Esophagus squamous epithelium (tissue), 5 donors: Measurements from ENCODE around the gene F8A3. TPM values are rescaled to one million over a fixed set of nuclear protein-coding genes. Genes with fewer than 3 reads are reported as not detected.
"Not testable (repeated sequence)": the region's sequence is repeated elsewhere in the genome, so short reads cannot be mapped to it uniquely, and the experiment has no call there.

Experiments
- DNase-seq: peaks from one replicate; lab custom pipeline; 2025; lab: John Stamatoyannopoulos, UW
- H3K27ac ChIP-seq, 4 donors: fragments of 200-600 bp; sonication (generic); one replicate each; pipeline ENCODE4 v1.5.1; 2016 to 2019; ENCODE audit warnings: mild to moderate bottlenecking in 1 of 4
- H3K27me3 ChIP-seq, 4 donors: fragments of 200-600 bp; sonication (generic); 1 replicate in 3 of 4; 2 replicates in 1 of 4; pipeline versions ENCODE4 v1.5.1 to v1.6.0; 2017 to 2021; ENCODE audit warnings: antibody characterized with exemption in 1 of 4
- H3K36me3 ChIP-seq, 3 donors: fragments of 200-600 bp; sonication (generic); one replicate each; pipeline ENCODE4 v1.5.1; 2016 to 2019
- H3K4me1 ChIP-seq, 3 donors: fragments of 200-600 bp; sonication (generic); one replicate each; pipeline ENCODE4 v1.5.1; 2017 to 2019
- H3K4me3 ChIP-seq, 4 donors: fragments of 200-600 bp; sonication (generic); 1 replicate in 3 of 4; 2 replicates in 1 of 4; pipeline ENCODE4 v1.5.1; 2016 to 2019; ENCODE audit warnings: mild to moderate bottlenecking in 2 of 4, moderate library complexity in 1 of 4
- H3K9me3 ChIP-seq, 3 donors: fragments of 200-600 bp; sonication (generic); one replicate each; pipeline ENCODE4 v1.5.1; 2016 to 2019
- POLR2A ChIP-seq, 4 donors: fragments of 450-650 bp; IDR thresholded peaks; one replicate each; pipeline ENCODE4 v1.6.1; 2017; ENCODE audit warnings: antibody characterized with exemption in 4 of 4, mild to moderate bottlenecking in 4 of 4, moderate library complexity in 3 of 4
- WGBS, 2 donors: methylation state at CpG; one replicate each; pipeline ENCODE4 v1.1.5; 2018; 5-methylcytosine and 5-hydroxymethylcytosine counted together
- intact Hi-C: fragments of 100-400 bp; cut with DNase I; formaldehyde crosslinking; loops from one replicate; pipeline ENCODE4 v1.15.0; 2022
- total RNA-seq, 4 donors: library from RNA; depleted of rRNA; stranded (reverse); fragments of >200 nt; gene quantifications; one replicate each; pipeline ENCODE4 v1.1.0, GENCODE V29; 2016
- TF ChIP-seq, protein P1 (sequence below), 6 experiments: fragments of 450-650 bp in 4 of 6; fragments of 200-600 bp in 2 of 6; sonication (generic) in 2 of 6; IDR thresholded peaks; one replicate each; pipeline ENCODE4 v1.5.1; 2016 to 2019; ENCODE audit warnings: antibody characterized with exemption in 6 of 6, mild to moderate bottlenecking in 4 of 6, moderate library complexity in 4 of 6
- donor health status: DM: yes; HTN: yes; CAD: no.

F8A3 gene
- total RNA-seq, result 10 to 100 TPM in 2 of 4 donors, 1 to 10 TPM in 2; 1.2 to 12.7 (median 8.8) TPM

DNA sequence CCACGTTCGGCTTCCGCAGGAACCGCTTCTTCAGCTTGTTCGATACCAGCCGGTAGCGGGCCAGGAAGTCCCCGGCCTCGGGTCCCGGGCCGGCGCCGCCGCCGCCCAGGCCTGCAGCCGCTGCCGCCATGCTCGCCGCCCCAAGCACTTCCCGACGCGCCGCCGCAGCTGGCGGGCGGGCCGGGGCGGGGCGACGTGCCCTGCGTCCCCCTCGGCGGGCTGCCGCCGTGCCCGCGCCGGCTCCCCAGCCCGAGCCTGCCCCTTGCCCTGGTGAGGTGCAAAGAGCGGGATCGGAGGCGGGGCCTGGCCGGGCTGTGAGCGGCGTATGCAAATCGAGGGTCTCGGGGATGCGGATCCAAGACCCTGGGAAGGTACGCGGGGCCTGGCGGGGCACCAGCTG, at the start of gene F8A3:
TSS of gene F8A3 (minus strand) at position 150 of the 400 bp plus-strand sequence. CDS start at position 130, 20 bp downstream.
- H3K9me3 ChIP-seq, intact Hi-C loops, DNase-seq, H3K27me3 ChIP-seq, H3K4me3 ChIP-seq, H3K36me3 ChIP-seq, H3K27ac ChIP-seq, H3K4me1 ChIP-seq: not testable (repeated sequence)
- no CpG with 5 or more reads among the region's 51 CpGs for WGBS, 2 donors

DNA sequence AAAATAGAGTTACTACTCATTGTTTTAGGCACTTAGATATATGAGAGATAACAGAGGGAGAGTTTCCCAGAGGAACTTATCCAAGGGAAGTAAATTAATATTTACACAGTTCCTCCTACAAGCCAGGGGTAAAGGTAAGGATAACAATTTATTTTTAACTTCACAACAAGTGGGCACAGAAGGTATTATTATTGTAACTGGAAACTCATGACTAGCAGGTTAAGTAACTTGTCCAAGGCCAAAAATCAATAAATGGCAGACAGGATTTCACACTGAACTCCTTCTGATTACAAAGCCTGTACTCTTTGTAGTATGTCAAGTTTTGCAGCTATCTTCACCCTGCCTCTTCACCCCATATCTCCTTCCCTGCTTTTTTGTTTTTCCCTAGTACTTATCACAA, 46.9 kb upstream of the F8A3 start:
- H3K4me1 ChIP-seq, result no peaks in the 10 kb centered on the region
- peaks cover 0 to 32% (median 0%) of the 10 kb centered on the region in 3 donors for H3K36me3 ChIP-seq
- no peaks in the 10 kb centered on the region for H3K9me3 ChIP-seq
- TF ChIP-seq, protein P1, sequence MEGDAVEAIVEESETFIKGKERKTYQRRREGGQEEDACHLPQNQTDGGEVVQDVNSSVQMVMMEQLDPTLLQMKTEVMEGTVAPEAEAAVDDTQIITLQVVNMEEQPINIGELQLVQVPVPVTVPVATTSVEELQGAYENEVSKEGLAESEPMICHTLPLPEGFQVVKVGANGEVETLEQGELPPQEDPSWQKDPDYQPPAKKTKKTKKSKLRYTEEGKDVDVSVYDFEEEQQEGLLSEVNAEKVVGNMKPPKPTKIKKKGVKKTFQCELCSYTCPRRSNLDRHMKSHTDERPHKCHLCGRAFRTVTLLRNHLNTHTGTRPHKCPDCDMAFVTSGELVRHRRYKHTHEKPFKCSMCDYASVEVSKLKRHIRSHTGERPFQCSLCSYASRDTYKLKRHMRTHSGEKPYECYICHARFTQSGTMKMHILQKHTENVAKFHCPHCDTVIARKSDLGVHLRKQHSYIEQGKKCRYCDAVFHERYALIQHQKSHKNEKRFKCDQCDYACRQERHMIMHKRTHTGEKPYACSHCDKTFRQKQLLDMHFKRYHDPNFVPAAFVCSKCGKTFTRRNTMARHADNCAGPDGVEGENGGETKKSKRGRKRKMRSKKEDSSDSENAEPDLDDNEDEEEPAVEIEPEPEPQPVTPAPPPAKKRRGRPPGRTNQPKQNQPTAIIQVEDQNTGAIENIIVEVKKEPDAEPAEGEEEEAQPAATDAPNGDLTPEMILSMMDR (IDR thresholded peaks at IDR 0.05), result no peak
- no peak for TF ChIP-seq POLR2A (IDR thresholded peaks at IDR 0.05)
- H3K27ac ChIP-seq, result no peak overlapping the region
- intact Hi-C loops, result no loop called here
- no peak for DNase-seq
- no peak overlapping the region for H3K4me3 ChIP-seq
- H3K27me3 ChIP-seq, result no peaks in the 10 kb centered on the region

DNA sequence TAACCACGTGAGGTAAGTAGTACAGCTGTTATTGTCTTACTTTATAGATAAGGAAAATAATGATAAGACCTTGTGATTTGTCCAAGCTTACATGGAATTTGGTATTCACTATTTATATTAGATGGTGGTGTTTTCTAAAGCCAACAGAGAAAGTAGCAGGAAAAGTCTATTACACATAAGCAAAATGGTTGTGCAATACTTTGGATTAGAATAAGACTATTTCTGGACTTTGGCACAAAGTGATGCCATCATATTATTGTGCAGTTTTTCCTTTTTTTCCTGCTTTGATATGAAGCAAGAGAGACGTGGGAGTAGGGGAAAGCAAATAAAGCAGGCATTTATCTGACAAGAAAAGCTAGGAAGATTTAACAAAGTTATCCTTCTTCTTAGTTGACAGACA, 36.7 kb upstream of the F8A3 start:
- DNase-seq, H3K4me3 ChIP-seq, H3K9me3 ChIP-seq, H3K4me1 ChIP-seq, intact Hi-C loops, H3K27ac ChIP-seq, H3K27me3 ChIP-seq, H3K36me3 ChIP-seq: not testable (repeated sequence)
- no CpG with 5 or more reads among the region's 2 CpGs for WGBS, 2 donors

DNA sequence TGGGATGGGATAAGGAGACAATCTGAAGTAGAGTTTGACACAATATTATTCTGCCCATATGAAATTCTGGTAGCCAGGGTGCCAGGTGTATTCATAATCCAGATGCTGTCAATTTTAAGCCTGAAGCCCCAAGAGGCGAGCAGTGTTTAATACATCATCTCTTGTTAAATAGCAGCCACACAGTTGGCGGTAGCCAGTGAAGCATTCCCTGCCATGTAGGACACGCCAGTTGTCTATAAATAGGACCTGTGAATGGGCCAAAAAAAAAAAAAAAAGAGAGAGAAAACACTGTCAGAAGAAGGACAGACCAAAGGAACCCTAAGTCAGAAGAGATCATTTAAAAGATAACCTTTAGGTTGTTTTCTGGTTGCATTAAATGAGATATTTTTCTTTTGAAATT, 33.0 kb upstream of the F8A3 start:
- H3K27ac ChIP-seq, H3K36me3 ChIP-seq, H3K4me3 ChIP-seq, H3K4me1 ChIP-seq, H3K27me3 ChIP-seq, intact Hi-C loops, DNase-seq, H3K9me3 ChIP-seq: not testable (repeated sequence)
- no CpG with 5 or more reads among the region's 3 CpGs for WGBS, 2 donors

DNA sequence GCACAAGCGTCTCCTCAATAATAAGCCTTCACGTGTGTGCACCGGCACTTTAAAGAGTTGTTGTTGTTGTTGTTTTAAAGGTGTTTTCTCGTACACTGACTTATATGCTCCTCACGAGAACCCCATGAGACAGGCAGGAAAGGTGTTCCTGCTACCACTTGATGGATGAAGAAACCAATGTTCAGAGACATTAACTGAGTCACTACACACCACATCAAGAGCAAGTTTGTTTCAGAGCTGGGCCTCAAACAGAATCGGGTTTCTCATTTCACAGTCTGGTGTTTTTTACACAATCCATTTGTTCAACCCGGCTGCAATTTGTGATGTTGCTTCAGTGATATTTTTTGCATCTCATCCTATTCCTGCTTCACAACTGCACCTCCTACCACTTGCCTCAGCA, 18.7 kb upstream of the F8A3 start:
- H3K27me3 ChIP-seq, intact Hi-C loops, H3K9me3 ChIP-seq, DNase-seq, H3K4me1 ChIP-seq, H3K36me3 ChIP-seq, H3K4me3 ChIP-seq, H3K27ac ChIP-seq: not testable (repeated sequence)
- WGBS, 2 donors, result no CpG with 5 or more reads among the region's 7 CpGs

DNA sequence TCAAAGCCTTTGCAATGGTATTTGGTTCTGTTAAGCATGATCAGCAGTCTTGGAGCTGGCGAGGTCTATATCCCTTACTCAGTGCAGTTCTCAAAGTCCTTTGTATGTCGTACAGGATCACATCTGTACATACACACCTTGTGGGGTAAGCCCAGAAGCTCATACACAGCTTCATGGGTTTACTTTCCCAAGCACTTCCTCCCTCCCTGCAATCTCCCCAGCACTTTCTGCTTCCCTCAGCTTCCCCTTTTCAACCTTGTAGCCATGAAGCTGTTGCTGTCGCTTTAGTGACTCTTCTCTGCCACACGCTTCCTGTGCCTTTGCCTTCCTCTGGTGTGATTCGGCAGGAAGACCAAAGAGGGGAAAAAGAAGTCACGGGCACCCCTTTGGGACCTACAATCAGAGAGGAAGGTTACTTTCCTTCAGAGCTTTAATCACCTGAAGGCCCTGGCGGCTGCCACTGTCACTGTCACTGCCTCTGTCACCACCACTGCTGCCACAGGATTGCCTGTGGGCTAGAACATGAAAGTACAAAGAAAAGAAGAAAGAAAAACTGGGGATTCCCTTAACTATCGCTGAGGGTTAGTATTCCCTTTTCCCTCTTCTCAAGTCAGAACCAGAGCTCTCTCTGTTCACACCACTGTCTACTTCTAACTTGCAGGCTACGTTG, 8.0 kb upstream of the F8A3 start:
- H3K27ac ChIP-seq, DNase-seq, H3K4me1 ChIP-seq, intact Hi-C loops, H3K27me3 ChIP-seq, H3K4me3 ChIP-seq, H3K36me3 ChIP-seq, H3K9me3 ChIP-seq: not testable (repeated sequence)
- WGBS, 2 donors, result no CpG with 5 or more reads among the region's 9 CpGs

DNA sequence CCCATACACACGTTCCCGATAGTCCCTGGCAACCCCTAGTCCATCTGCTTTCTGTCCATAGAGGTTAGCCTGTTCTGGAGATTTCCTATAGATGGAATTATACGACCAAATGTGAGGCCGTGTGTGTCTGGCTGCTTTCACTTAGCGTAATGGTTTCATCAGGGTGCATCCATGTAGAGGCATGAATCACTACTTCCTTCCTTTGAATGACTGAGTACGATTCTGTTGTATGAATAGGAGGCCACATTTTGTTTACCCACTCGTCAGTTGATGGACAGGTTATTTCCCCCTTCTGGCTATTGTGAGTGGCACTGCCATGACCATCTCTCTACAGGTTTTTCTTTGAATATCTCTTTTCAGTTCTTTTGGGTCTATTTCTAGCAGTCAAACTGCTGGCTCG, 2.1 kb upstream of the F8A3 start:
- H3K27me3 ChIP-seq, intact Hi-C loops, DNase-seq, H3K4me1 ChIP-seq, H3K4me3 ChIP-seq, H3K36me3 ChIP-seq, H3K27ac ChIP-seq, H3K9me3 ChIP-seq: not testable (repeated sequence)
- WGBS, 2 donors, result no CpG with 5 or more reads among the region's 8 CpGs

DNA sequence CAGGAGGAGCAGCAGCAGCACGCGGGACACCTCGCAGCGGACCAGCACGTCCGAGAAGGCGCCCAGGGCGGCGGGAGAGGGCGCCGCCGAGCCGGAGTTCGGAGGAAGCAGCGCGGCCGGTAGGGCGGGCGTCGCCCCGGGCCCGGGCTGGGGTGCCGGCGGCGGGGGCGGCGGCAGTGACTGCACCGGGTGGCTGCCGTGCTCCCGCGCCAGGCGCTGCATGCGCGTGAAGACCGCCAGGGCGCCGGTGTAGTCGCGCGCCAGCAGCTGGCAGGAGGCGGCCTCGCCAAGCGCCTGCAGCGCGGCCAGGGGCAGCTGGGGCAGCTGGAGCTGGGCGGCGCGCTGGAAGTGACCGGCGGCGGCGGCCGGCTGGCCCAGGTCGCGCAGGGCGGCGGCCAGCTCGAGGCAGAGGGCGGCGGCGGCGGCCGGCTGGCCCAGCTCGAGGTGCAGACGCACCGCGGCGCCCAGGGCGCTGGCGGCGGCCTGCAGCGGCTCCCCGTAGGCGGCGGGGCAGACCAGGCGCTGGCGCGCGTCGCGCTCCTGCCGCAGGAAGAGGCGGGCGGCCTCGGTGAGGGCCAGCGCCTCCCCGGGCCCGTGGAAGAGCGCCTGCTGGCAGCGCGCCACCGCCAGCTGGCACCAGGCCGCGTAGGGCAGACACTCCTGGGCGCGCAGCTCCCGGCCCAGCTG, 516 bp downstream of the F8A3 start:
- H3K36me3 ChIP-seq, H3K27ac ChIP-seq, H3K4me1 ChIP-seq, DNase-seq, H3K9me3 ChIP-seq, intact Hi-C loops, H3K4me3 ChIP-seq, H3K27me3 ChIP-seq: not testable (repeated sequence)
- no CpG with 5 or more reads among the region's 97 CpGs for WGBS, 2 donors

DNA sequence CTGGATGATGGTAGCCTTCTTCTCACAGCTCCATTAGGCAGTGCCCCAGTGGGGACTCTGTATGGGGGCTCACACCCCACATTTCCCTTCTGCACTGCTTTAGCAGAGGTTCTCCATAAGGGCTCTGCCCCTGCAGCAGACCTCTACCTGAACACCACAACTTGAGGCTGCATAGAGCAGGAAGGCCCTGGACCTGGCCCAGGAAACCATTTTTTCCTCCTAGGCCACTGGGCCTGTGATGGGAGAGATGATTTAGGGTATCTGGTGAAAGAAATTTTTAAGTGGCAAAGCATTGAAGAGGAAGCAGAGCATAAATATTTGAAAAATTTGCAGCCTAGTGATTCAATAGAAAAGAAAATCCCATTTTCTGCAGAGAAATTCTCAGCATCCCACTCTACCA, 17.3 kb downstream of the F8A3 start:
- H3K4me1 ChIP-seq, result no peaks in the 10 kb centered on the region
- peaks cover 0 to 15% (median 0%) of the 10 kb centered on the region in 3 donors for H3K9me3 ChIP-seq
- no peak overlapping the region for H3K27ac ChIP-seq
- no peak for DNase-seq
- no peak overlapping the region for H3K4me3 ChIP-seq
- H3K27me3 ChIP-seq, result no peaks in the 10 kb centered on the region
- TF ChIP-seq, protein P1 (IDR thresholded peaks at IDR 0.05), result no peak
- TF ChIP-seq POLR2A (IDR thresholded peaks at IDR 0.05), result no peak
- intact Hi-C loops, result no loop called here
- no peaks in the 10 kb centered on the region for H3K36me3 ChIP-seq
